A549 treated with Hydrocortisone at 1 μM for 4 hours (cell line): ENCODE results near the gene ERMAP. TPM values are rescaled to one million over a fixed set of nuclear protein-coding genes. Genes with fewer than 3 reads are reported as not detected.

Experiments used
- total RNA-seq: library from RNA; stranded (reverse); fragments of 200-300 nt; extraction: Qiagen RNA extraction; gene quantifications from 5 replicates; pipeline ENCODE4 v1.2.3, GENCODE V29; 2022

The ERMAP gene, protein sequence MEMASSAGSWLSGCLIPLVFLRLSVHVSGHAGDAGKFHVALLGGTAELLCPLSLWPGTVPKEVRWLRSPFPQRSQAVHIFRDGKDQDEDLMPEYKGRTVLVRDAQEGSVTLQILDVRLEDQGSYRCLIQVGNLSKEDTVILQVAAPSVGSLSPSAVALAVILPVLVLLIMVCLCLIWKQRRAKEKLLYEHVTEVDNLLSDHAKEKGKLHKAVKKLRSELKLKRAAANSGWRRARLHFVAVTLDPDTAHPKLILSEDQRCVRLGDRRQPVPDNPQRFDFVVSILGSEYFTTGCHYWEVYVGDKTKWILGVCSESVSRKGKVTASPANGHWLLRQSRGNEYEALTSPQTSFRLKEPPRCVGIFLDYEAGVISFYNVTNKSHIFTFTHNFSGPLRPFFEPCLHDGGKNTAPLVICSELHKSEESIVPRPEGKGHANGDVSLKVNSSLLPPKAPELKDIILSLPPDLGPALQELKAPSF
- total RNA-seq, result 3.2 to 5.1 TPM (median 3.6 TPM) in 5 replicates

GRCh38 chr1:42816585-42817439 is at the start of gene ERMAP, which contains the start of gene SVBP:
Gene ERMAP, plus strand, starts transcription at chr1:42817122. Its CDS starts 13,327 bp downstream, at chr1:42830449.
Gene SVBP, minus strand, starts transcription at chr1:42817397. Its CDS starts 853 bp downstream, at chr1:42816544.

DNA sequence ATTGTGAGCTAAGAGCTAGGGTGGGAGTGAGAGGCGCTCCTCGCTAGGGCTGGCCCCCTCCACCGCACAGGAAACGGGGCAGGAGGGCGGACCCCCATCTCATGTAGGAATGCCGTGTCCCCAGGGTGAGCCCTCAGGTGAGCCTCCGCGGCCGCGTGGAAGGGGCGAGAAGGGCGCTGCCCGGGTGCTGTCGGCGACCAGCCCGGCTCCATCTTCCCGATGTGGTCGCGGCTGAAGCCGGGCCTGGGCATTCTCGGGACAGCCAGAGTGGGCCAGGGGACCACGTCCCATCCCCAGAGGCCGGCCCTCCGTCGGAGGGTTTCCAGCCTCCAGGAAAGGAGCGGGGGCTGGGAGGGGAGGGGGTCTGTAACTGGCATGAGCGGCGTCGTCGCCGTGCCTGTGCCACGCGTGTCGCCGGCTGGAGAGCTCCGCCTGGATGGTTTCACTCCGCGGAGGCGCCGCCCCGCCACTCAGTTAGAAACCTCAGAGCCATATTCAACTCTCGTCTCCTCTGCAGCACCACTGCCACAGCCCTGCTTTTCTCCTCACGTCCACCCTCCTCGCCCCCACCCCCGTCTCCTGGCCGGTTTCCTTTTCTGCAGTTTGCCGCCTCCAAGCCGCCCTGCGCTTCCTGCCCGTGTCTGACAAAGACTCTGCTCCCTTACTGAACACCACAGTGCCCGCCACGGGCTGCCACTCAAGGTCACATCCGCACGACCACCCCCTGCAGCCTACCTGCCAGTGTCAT is 31.8 kb upstream of the ERMAP start, which contains the start of gene TMEM269:
Gene TMEM269 (plus strand): TSS at position 46 of the 748 bp plus-strand sequence. CDS start 4,903 bp downstream, outside the sequence.

DNA sequence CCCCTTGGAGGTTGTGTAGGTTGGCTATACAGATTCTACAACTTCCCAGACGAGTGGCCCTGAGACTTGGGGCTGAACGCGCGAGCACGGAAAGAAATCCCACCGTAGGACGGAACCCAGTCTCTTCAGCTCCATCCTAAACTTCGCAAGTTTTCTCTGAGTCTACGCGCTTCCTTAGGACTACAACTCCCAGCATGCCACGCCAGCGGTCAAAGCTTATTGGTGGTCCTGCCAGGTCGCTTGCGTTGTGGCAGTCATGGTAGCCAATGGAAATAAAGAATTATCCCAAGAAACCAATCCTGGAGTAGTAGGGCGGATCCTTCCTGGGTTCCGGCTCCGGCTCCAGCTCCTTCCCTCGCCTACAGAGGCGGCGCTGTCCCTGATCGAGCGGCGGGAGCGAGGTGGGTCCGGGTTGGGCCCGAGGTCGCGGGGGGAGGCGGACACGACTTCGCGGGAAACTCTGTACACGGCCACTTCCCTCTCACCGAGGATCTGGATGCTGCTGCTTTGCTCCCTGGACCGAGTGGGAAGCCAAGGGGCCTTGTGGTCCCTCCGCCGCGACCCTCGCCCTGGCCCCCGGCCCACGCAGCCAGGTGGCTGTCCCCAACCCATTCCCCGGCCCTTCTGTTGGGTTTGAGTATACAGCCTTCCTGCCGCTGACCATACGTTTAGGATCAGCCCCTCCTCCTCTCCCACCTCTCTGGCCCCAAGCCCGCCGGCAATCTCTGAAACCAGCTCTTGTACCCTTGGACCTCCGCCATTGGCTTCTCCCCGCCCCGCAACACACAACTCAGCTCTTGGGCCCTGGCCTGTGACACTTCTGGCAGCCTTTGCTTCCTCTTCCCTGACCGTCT is 29.6 kb downstream of the ERMAP start, which contains the start of gene ZNF691:
Gene ZNF691 (plus strand): TSS at position 357 of the 854 bp plus-strand sequence. CDS start 3,046 bp downstream, outside the sequence.

Other genes starting within 250 kb of the ERMAP start
- gene PPIH, start 158.7 kb upstream of the ERMAP start, total RNA-seq, result 58.8 to 67.3 TPM (median 65.3 TPM) in 5 replicates
- gene YBX1, start 134.7 kb upstream of the ERMAP start, total RNA-seq, result 709 to 776 TPM (median 732 TPM) in 5 replicates
- gene CLDN19, start 76.9 kb upstream of the ERMAP start, total RNA-seq, result not detected in 5 replicates
- 28.7 to 33.3 TPM (median 31.1 TPM) in 5 replicates for gene P3H1, start 50.1 kb upstream of the ERMAP start, total RNA-seq
- 3.1 to 4.6 TPM (median 4.2 TPM) in 5 replicates for gene C1orf50, start 49.9 kb upstream of the ERMAP start, total RNA-seq
- gene TMEM269, start 32.1 kb upstream of the ERMAP start, total RNA-seq, result 0.03 to 0.15 TPM (median 0.09 TPM) in 5 replicates
- 12.3 to 16.3 TPM (median 15.3 TPM) in 5 replicates for gene SVBP, start 275 bp downstream of the ERMAP start, total RNA-seq
- gene ZNF691, start 29.5 kb downstream of the ERMAP start, total RNA-seq, result 6.4 to 9.6 TPM (median 7.4 TPM) in 5 replicates
- 90.6 to 127 TPM (median 104 TPM) in 5 replicates for gene SLC2A1, start 141.7 kb downstream of the ERMAP start, total RNA-seq